ENCODE results near the gene CBLN1.

The CBLN1 gene

GRCh38 chr16:49281480-49281842, at the start of gene CBLN1:
Gene CBLN1, minus strand, starts transcription at chr16:49281838. Its CDS starts 373 bp downstream, at chr16:49281465.
- peaks cover 5% of the 10 kb centered on the region for H3K4me1 ChIP-seq (ENCODE audit: control insufficient read depth, insufficient read depth, low read length)
- no peaks in the 10 kb centered on the region for H3K36me3 ChIP-seq (ENCODE audit: control insufficient read depth, insufficient read depth, low read length, severe bottlenecking)
- H3K4me3 ChIP-seq (ENCODE audit: low read length) = peak within 1 kb of the TSS; percentile 37
- no peak for DNase-seq (ENCODE audit: low read depth)
- peaks cover 78% of the 10 kb centered on the region for H3K27me3 ChIP-seq (replicated peaks; ENCODE audit: control insufficient read depth, insufficient read depth, low read length)
- H3K9ac ChIP-seq (ENCODE audit: low read length) = no peak within 1 kb of the TSS
- no peaks in the 10 kb centered on the region for H3K9me3 ChIP-seq (ENCODE audit: control insufficient read depth, low read length)

GRCh38 chr16:49330562-49331201, 49.0 kb upstream of the CBLN1 start:
- DNase-seq (ENCODE audit: low read depth) = no peak
- no peak overlapping the region for H3K9ac ChIP-seq (ENCODE audit: low read length)
- H3K4me1 ChIP-seq (ENCODE audit: control insufficient read depth, insufficient read depth, low read length) = no peaks in the 10 kb centered on the region
- H3K4me3 ChIP-seq (ENCODE audit: low read length) = no peak overlapping the region
- peaks cover 3% of the 10 kb centered on the region for H3K27me3 ChIP-seq (replicated peaks; ENCODE audit: control insufficient read depth, insufficient read depth, low read length)
- no peaks in the 10 kb centered on the region for H3K36me3 ChIP-seq (ENCODE audit: control insufficient read depth, insufficient read depth, low read length, severe bottlenecking)
- no peaks in the 10 kb centered on the region for H3K9me3 ChIP-seq (ENCODE audit: control insufficient read depth, low read length)

DNA sequence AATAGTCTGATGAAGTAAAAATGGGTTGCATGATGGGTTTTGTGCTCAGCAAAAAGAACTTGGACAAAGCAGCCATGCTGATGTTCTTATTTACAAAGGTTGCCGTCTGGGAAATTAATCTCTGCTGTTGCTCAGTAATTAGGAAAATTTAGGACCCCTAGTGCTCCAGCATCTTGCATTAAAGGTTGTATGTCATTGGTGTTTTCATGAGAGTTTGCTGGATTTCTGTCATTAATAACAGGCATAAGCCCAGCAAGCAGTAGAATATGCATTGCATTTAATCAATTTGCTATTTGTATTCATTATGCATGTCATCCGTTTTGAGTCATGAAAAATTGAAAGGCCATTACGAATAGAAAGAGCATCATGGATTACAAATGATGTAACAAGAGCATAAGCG, 46.7 kb upstream of the CBLN1 start:
- Histone ChIP-seq H3K27me3 (replicated peaks; ENCODE audit: control insufficient read depth, insufficient read depth, low read length) (peaks cover 2% of the 10 kb centered on the region), H3K9ac (ENCODE audit: low read length) (no peak overlapping the region), H3K4me3 (ENCODE audit: low read length) (no peak overlapping the region), H3K4me1 (ENCODE audit: control insufficient read depth, insufficient read depth, low read length) (no peaks in the 10 kb centered on the region), H3K36me3 (ENCODE audit: control insufficient read depth, insufficient read depth, low read length, severe bottlenecking) (no peaks in the 10 kb centered on the region), H3K9me3 (ENCODE audit: control insufficient read depth, low read length) (no peaks in the 10 kb centered on the region)
- DNase-seq (ENCODE audit: low read depth) = no peak

DNA sequence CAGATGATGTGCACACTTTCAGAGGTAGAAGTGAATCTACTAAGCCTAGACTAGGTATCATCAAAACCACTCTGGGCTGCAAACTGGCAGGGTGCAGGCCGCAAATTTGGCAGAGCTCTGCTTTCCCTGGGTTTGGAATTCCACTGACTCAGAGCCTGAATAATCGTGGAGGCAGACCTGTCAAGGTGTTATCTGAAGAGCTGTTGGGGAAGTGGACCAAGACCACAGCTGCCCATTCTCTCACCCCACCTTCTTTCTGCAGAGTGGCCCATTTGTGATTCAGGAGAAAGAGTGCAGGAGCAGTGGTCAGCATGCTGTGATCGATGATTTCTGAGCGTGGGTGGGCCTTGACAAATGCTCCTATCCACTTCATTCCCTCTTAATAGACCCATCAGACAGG, 45.8 kb upstream of the CBLN1 start:
- no peaks in the 10 kb centered on the region for H3K9me3 ChIP-seq (ENCODE audit: control insufficient read depth, low read length)
- no peaks in the 10 kb centered on the region for H3K4me1 ChIP-seq (ENCODE audit: control insufficient read depth, insufficient read depth, low read length)
- H3K36me3 ChIP-seq (ENCODE audit: control insufficient read depth, insufficient read depth, low read length, severe bottlenecking) = no peaks in the 10 kb centered on the region
- H3K9ac ChIP-seq (ENCODE audit: low read length) = no peak overlapping the region
- no peaks in the 10 kb centered on the region for H3K27me3 ChIP-seq (replicated peaks; ENCODE audit: control insufficient read depth, insufficient read depth, low read length)
- DNase-seq (ENCODE audit: low read depth) = no peak
- H3K4me3 ChIP-seq (ENCODE audit: low read length) = no peak overlapping the region

- DNase-seq (ENCODE audit: low read depth) = no peak
- H3K9me3 ChIP-seq (ENCODE audit: control insufficient read depth, low read length) = peaks cover 10% of the 10 kb centered on the region
- H3K9ac ChIP-seq (ENCODE audit: low read length) = no peak overlapping the region
- no peak overlapping the region for H3K4me3 ChIP-seq (ENCODE audit: low read length)
- H3K4me1 ChIP-seq (ENCODE audit: control insufficient read depth, insufficient read depth, low read length) = no peaks in the 10 kb centered on the region
- H3K27me3 ChIP-seq (replicated peaks; ENCODE audit: control insufficient read depth, insufficient read depth, low read length) = no peaks in the 10 kb centered on the region
- no peaks in the 10 kb centered on the region for H3K36me3 ChIP-seq (ENCODE audit: control insufficient read depth, insufficient read depth, low read length, severe bottlenecking)
Observed at GRCh38 chr16:49324703-49325102, 43.1 kb upstream of the CBLN1 start.

DNA sequence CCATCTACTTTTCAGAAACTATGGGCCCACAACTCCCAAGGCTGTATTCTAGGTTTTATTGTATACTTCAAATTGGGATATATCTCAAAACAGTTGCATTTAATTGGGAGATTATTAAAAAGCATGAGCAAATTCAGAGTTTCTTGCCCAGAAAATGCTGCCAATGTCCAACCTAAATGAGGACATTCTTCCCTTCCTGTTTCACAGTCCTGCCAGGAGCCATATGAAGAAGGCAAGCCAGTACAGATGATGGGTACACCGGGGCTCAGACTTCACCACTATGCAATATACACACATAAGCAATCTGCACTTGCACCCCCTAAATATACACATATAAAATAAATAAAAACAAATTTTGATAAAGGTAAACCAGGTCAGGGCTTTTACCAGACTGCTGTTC, 34.0 kb upstream of the CBLN1 start:
- Histone ChIP-seq H3K27me3 (replicated peaks; ENCODE audit: control insufficient read depth, insufficient read depth, low read length) (peaks cover 7% of the 10 kb centered on the region), H3K4me1 (ENCODE audit: control insufficient read depth, insufficient read depth, low read length) (no peaks in the 10 kb centered on the region), H3K9me3 (ENCODE audit: control insufficient read depth, low read length) (peaks cover 10% of the 10 kb centered on the region), H3K4me3 (ENCODE audit: low read length) (no peak overlapping the region), H3K36me3 (ENCODE audit: control insufficient read depth, insufficient read depth, low read length, severe bottlenecking) (no peaks in the 10 kb centered on the region), H3K9ac (ENCODE audit: low read length) (no peak overlapping the region)
- DNase-seq (ENCODE audit: low read depth) = no peak

DNA sequence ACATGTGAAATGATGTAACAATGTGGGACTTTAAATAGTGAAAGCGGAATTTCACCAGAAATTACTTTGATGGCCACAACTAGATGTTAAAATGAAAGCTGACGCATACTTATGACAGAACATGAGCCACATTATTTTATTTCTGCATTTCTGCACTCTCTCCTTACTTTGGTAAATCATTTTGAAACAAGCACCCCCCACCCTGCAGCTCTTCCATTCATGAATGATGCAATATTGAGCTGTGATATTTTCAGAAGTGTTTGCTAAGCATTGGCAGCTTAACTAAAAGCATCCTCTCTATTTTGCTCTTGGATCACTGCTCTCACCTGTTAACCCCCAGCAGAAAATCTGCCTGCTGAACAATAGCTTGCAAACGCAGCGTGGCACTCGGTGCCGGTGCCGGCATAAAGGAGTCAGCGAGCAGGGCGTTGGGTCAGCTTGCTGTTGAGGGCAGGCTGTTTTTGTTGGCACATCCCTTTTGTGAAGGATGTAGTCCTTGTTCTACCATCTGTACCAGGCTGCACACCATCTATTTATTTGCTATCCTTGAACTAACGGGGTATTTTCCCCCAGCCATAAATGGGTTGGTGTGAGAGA, 30.8 kb upstream of the CBLN1 start:
- Histone ChIP-seq H3K4me3 (ENCODE audit: low read length) (no peak overlapping the region), H3K9me3 (ENCODE audit: control insufficient read depth, low read length) (no peaks in the 10 kb centered on the region), H3K27me3 (replicated peaks; ENCODE audit: control insufficient read depth, insufficient read depth, low read length) (peaks cover 7% of the 10 kb centered on the region), H3K36me3 (ENCODE audit: control insufficient read depth, insufficient read depth, low read length, severe bottlenecking) (no peaks in the 10 kb centered on the region), H3K9ac (ENCODE audit: low read length) (no peak overlapping the region), H3K4me1 (ENCODE audit: control insufficient read depth, insufficient read depth, low read length) (no peaks in the 10 kb centered on the region)
- no peak for DNase-seq (ENCODE audit: low read depth)

DNA sequence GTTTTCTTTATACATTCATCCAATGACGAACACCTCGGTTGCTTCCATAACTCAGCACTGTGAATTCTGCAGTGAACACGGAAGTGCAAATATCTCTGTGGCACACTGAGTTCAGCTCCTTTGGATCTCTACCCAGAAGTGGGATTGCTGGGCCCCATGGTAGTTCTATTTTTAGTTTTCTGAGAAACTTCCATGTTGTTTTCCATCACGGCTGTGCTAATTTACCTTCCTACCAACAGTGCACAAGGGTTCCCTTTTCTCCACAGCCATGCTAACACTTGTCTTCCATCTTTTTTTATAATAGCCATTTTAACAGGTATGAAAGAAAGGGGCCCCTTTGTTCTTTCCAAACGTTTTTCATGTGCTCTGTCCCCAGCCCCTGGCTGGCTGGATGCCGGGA, 30.2 kb upstream of the CBLN1 start:
- no peaks in the 10 kb centered on the region for H3K4me1 ChIP-seq (ENCODE audit: control insufficient read depth, insufficient read depth, low read length)
- H3K27me3 ChIP-seq (replicated peaks; ENCODE audit: control insufficient read depth, insufficient read depth, low read length) = peaks cover 7% of the 10 kb centered on the region
- no peak overlapping the region for H3K4me3 ChIP-seq (ENCODE audit: low read length)
- no peaks in the 10 kb centered on the region for H3K9me3 ChIP-seq (ENCODE audit: control insufficient read depth, low read length)
- H3K9ac ChIP-seq (ENCODE audit: low read length) = no peak overlapping the region
- no peak for DNase-seq (ENCODE audit: low read depth)
- no peaks in the 10 kb centered on the region for H3K36me3 ChIP-seq (ENCODE audit: control insufficient read depth, insufficient read depth, low read length, severe bottlenecking)

DNA sequence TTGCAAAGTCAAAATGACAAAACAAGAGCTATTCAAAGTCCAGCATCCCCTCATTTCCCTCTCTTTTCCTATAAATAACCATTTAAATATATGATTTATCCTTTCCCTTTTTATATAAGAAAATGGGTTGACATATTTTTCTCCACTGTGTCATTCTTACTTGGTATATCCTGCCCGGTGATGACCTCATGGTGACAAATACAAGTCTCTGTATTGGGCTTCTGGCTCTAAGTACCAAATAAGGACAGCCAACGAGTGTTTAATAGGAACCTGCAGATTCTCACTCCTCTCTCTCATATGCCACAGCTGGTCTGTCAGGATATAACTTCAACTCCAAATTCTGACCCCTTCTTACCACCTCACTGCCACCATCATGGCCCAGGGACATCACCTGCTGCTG, 25.5 kb upstream of the CBLN1 start:
- H3K9me3 ChIP-seq (ENCODE audit: control insufficient read depth, low read length) = no peaks in the 10 kb centered on the region
- H3K27me3 ChIP-seq (replicated peaks; ENCODE audit: control insufficient read depth, insufficient read depth, low read length) = peaks cover 4% of the 10 kb centered on the region
- no peaks in the 10 kb centered on the region for H3K4me1 ChIP-seq (ENCODE audit: control insufficient read depth, insufficient read depth, low read length)
- H3K36me3 ChIP-seq (ENCODE audit: control insufficient read depth, insufficient read depth, low read length, severe bottlenecking) = no peaks in the 10 kb centered on the region
- no peak for DNase-seq (ENCODE audit: low read depth)
- H3K4me3 ChIP-seq (ENCODE audit: low read length) = no peak overlapping the region
- no peak overlapping the region for H3K9ac ChIP-seq (ENCODE audit: low read length)

DNA sequence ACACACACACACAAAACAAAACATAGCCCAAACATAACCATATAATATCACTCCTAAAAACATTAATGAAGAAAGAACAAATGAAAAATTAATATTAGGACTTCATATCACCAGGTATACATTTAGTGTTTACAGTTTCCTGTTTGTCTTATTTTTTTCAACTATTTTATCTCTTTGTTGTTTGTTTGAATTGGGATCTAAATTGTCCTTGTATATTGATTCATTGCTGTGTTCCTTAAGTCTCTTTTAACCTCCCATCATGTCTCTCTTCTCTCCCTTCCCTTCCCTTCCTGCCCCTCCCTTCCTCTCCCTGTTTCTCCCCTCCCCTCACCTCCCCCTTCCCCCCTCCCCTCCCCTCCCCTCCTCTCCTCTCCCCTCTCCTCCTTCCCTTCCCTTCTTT, 23.8 kb upstream of the CBLN1 start:
- DNase-seq (ENCODE audit: low read depth) = no peak
- no peaks in the 10 kb centered on the region for H3K36me3 ChIP-seq (ENCODE audit: control insufficient read depth, insufficient read depth, low read length, severe bottlenecking)
- no peaks in the 10 kb centered on the region for H3K27me3 ChIP-seq (replicated peaks; ENCODE audit: control insufficient read depth, insufficient read depth, low read length)
- no peaks in the 10 kb centered on the region for H3K4me1 ChIP-seq (ENCODE audit: control insufficient read depth, insufficient read depth, low read length)
- no peak overlapping the region for H3K4me3 ChIP-seq (ENCODE audit: low read length)
- no peak overlapping the region for H3K9ac ChIP-seq (ENCODE audit: low read length)
- no peaks in the 10 kb centered on the region for H3K9me3 ChIP-seq (ENCODE audit: control insufficient read depth, low read length)

DNA sequence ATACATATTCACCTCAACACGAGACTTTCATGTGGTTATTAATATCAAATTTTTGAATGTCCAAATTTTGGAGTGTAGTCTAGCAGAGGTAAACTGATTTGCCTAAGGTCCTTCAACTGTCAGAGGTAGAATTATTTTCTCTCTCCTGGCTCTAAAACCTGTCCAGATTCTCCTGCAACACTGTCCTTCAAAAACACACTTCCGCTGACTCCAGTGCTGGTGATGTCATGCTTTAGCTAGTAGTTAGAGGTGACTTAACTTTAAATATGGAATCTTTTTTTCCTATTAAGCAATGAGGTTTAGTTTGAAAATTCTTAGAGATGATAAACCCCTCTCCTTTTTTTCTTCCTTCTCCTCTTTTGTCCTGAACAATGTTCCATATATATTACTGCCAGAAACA, 10.8 kb upstream of the CBLN1 start:
- Histone ChIP-seq H3K9me3 (ENCODE audit: control insufficient read depth, low read length) (no peaks in the 10 kb centered on the region), H3K4me3 (ENCODE audit: low read length) (no peak overlapping the region), H3K9ac (ENCODE audit: low read length) (no peak overlapping the region), H3K4me1 (ENCODE audit: control insufficient read depth, insufficient read depth, low read length) (no peaks in the 10 kb centered on the region), H3K36me3 (ENCODE audit: control insufficient read depth, insufficient read depth, low read length, severe bottlenecking) (no peaks in the 10 kb centered on the region), H3K27me3 (replicated peaks; ENCODE audit: control insufficient read depth, insufficient read depth, low read length) (peaks cover 4% of the 10 kb centered on the region)
- no peak for DNase-seq (ENCODE audit: low read depth)

DNA sequence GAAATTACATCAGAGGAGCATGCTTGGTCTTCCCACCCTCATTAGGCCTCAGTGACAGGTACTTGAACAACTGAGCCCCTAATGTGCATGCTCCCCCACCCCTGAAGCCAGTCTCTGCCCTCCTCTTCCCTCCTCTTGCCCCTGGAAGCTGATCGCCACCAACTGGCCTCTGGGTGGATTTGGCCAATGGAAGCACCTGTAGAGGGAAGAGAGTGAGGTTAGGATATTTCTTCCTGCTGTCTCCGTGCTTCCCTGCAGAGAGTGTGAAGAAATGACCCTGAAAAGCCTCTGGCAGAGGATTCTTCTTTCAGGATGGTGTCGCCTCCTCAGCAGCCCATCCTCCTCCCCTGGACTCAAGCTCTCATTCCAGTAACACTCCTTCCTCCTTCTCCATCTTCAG, 5.9 kb upstream of the CBLN1 start:
- no peaks in the 10 kb centered on the region for H3K9me3 ChIP-seq (ENCODE audit: control insufficient read depth, low read length)
- H3K27me3 ChIP-seq (replicated peaks; ENCODE audit: control insufficient read depth, insufficient read depth, low read length) = peaks cover 33% of the 10 kb centered on the region
- H3K4me1 ChIP-seq (ENCODE audit: control insufficient read depth, insufficient read depth, low read length) = peaks cover 4% of the 10 kb centered on the region
- no peak overlapping the region for H3K9ac ChIP-seq (ENCODE audit: low read length)
- H3K36me3 ChIP-seq (ENCODE audit: control insufficient read depth, insufficient read depth, low read length, severe bottlenecking) = no peaks in the 10 kb centered on the region
- H3K4me3 ChIP-seq (ENCODE audit: low read length) = no peak overlapping the region
- no peak for DNase-seq (ENCODE audit: low read depth)
